ENCODE data around the gene STK17A. TPM values are rescaled to one million over a fixed set of nuclear protein-coding genes. Genes with fewer than 3 reads are reported as not detected.
"Not testable (repeated sequence)": the region's sequence is repeated elsewhere in the genome, so short reads cannot be mapped to it uniquely, and the experiment has no call there.

The STK17A gene
- total RNA-seq, 4 donors from 2014 or later: 12.9 to 60.2 (median 15.7) TPM

- DNase-seq (ENCODE audit: low spot score): no peak
- TF ChIP-seq CTCF (IDR thresholded peaks at IDR 0.05): no peak
- ATAC-seq (ENCODE audit: low FRiP score): no peak
Measured at GRCh38 chr7:43565786-43566185, 17.1 kb upstream of the STK17A start.

- no peak for TF ChIP-seq CTCF (IDR thresholded peaks at IDR 0.05)
- DNase-seq (ENCODE audit: low spot score) (no peak), ATAC-seq (ENCODE audit: low FRiP score) (no peak)
Measured at GRCh38 chr7:43568529-43568928, 14.4 kb upstream of the STK17A start.

DNA sequence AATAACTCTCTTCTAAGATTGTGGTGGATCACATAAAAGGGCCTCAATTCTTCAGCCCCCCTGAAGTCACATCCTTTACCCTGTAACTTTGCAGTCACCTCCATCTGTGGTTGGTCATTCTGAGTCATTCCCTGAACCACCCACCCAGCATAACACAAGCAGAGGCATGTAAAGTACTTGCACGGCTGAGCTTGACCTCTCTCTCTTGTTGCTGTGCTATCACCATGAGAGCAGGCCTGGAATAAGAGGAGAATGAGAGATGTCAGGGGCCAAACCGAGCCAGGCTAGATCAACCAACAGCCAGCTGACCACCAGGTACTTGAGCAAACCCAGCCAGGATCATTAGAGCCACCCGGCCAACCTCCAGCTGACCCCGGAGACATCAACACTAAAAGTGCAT is 13.5 kb upstream of the STK17A start:
- ATAC-seq (ENCODE audit: low FRiP score) (no peak), DNase-seq (ENCODE audit: low spot score) (no peak)
- no peak for TF ChIP-seq CTCF (IDR thresholded peaks at IDR 0.05)

- TF ChIP-seq CTCF (IDR thresholded peaks at IDR 0.05): no peak
- no peak for ATAC-seq (ENCODE audit: low FRiP score)
- no peak for DNase-seq (ENCODE audit: low spot score)
Measured at GRCh38 chr7:43570688-43571365, 12.1 kb upstream of the STK17A start.

DNA sequence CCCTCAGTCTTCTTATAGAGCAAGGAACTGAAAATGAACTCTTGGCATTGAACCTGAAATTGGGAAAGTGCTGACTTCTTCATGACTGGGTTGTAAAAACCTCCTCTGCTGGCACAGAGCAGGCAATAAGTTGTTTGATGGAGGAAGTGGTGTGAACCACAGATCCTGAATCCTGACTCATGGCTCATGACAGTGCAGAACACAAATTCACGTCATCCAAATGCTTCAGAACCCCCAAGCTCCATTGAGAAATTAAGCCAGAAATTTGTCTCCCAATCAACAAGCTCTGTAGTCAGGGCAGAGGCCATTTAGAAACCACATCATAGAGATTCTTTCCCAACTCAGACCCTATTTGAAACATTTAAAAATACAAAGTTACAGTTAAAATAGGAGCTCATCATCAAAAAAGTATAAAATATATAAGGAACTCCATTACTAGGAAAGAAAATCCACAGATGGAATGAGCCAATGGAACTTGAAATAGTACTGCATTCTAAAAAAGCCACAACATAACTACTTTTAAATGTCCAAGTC is 10.3 kb upstream of the STK17A start:
- no peak for DNase-seq (ENCODE audit: low spot score)
- TF ChIP-seq CTCF (IDR thresholded peaks at IDR 0.05): no peak

GRCh38 chr7:43573832-43574231 is 9.1 kb upstream of the STK17A start:
- DNase-seq (ENCODE audit: low spot score); ATAC-seq (ENCODE audit: low FRiP score): not testable (repeated sequence)

More for the DNA sequence above, 10.3 kb upstream of the STK17A start:
- ATAC-seq (ENCODE audit: low FRiP score): peak; percentile 97

GRCh38 chr7:43575506-43575905 is 7.4 kb upstream of the STK17A start:
- no peak for ATAC-seq (ENCODE audit: low FRiP score)
- TF ChIP-seq CTCF (IDR thresholded peaks at IDR 0.05): no peak

More at GRCh38 chr7:43575506-43575905, 7.4 kb upstream of the STK17A start:
- DNase-seq (ENCODE audit: low spot score): no peak

Measured in omental fat pad (tissue), 4 donors.